ENCODE results near the gene PSENEN. TPM values are rescaled to one million over a fixed set of nuclear protein-coding genes. Genes with fewer than 3 reads are reported as not detected.

Gene PSENEN
- total and polyA plus RNA-seq, 2 of the 8 experiments (the other 6 are each of a cell fraction or from before 2014, with no cell fraction given), result 66.7 to 75.3 TPM

DNA sequence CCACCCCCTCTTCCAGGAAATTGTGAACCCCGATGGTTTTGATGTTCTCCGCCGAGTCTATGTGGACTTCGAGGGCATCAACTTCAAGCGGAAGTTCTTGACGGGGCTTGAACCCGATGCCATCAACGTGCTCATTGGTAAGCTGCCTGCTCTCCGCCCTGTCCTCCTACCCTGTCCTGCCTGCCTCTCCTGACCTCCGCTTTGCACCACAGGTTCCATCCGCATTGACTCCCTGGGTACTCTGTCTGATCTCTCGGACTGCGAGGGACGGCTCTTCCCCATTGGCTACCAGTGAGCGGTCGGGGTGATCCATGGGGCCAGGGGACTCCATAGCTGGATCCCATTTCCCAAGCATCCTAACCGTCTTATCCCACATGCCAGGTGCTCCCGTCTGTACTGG is 15.1 kb upstream of the PSENEN start (continued):
- TF ChIP-seq ATF2 (IDR thresholded peaks at IDR 0.05; ENCODE audit: low read length) (no peak), PHF8 (conservative IDR thresholded peaks at IDR 0.05; ENCODE audit: low read depth, low read length) (no peak), BACH1 (IDR thresholded peaks at IDR 0.05; ENCODE audit: low read length) (no peak)

All from H1 (cell line).